ENCODE results near the gene OR2K2.
"Not testable (repeated sequence)": the region's sequence is repeated elsewhere in the genome, so short reads cannot be mapped to it uniquely, and the experiment has no call there.

Gene OR2K2

DNA sequence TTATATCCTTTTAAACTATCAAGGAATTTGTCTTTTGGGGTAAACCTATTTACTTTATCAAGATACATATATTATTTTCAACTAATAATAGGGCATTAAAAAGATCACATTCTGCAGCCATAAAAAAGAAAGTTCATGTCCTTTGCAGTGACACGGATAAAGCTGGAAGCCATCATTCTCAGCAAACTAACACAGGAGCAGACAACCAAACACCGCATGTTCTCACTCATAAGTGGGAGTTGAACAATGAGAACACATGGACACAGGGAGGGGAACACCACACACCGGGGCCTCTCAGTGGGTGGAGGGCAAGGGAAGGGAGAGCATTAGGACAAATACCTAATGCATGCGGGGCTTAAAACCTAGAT is 30.4 kb downstream of the OR2K2 start:
- not testable (repeated sequence) for H3K4me3 ChIP-seq (ENCODE audit: low read depth, low read length); DNase-seq (ENCODE audit: low read depth)

DNA sequence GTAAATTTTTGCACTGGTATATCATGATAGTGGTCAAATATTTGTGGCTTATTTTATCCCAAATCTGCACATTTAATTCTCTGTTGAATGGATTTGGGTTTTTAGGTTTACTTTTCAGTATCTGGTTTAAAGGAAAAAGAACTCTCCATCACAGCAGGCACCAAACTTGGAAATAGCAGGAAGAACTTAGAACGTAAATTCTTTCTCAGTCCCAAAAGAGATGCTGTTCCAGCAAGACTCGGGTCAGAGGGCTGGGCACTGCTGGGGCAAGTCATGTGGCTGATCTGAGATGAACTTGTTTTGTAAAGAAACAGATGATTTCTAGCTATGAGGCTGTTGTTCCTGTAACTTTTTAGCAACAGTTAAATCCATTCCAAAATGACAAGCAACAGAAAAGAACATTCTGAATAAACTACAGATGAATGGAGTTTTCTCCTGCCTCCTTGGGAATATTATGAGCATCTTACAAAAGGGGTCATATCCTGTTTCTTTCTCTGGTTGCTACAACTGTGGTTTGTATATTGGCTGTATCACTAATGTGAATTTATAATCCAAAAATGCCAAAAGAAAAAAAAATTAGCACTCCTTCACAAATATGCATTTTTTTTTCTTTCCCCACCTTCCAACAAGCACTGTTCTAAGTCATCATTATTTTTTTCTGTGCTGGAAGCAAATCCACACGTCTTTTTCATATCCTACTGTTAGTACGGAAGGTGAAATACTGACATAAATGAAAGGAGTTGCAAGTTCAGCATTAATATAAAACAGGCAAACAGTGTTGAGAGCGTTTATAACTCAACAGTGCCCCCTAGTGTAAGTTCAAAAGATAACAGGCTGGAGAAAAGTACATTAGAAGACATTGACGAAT is 31.1 kb downstream of the OR2K2 start:
- no peak overlapping the region for H3K4me3 ChIP-seq (ENCODE audit: low read depth, low read length)
- peak; percentile 36 for DNase-seq (ENCODE audit: low read depth)

DNA sequence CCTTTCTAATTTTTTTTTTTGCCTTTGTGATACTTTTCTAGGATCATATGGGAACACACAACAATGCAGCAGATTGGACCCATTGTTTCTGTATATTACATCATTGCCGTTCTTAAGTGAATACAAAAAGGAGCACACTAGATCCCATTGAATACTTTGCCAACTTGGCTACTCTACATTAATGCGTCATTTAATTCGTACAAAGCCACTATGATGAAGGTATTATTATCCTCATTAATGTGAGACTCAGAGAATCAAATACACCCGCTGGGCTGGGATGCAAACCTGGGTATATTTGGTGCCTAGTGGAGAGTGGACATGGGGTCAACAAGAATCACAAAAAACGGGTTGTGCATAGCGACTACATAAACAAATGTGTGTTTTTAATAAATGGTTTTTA is 31.9 kb downstream of the OR2K2 start:
- no peak overlapping the region for H3K4me3 ChIP-seq (ENCODE audit: low read depth, low read length)
- no peak for DNase-seq (ENCODE audit: low read depth)

DNA sequence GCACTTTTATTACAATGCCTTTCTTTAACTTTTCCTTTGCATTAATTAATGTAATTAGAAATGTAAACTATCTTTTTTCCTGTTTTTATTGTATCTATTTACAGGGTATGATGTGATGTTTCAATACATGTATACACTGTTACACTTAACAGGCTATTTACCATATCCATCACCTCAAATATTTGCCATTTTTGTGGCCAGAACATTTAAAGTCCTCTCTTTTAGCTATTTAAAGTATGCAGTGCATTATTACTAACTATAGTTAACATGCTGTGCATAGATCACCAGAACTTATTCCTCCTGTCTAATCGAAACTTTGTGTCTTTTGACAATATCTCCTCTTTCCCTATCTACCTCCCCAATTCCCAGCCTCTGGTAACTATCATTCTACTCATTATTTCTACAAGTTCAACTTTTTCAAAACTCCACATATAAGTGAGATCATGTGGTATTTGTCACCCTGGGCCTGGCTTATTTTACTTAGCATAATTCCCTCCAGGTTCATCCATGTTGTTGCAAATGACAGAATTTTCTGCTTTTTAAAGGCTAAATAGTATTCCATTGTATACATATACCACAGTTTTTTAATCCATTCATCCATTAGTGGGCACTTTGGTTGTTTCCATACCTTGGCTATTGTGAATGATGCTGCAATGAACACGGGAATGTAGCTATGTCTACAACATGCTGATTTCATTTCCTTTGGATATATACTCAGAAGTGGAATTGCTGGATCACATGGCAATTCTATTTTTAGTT is 32.8 kb downstream of the OR2K2 start:
- DNase-seq (ENCODE audit: low read depth): no peak
- no peak overlapping the region for H3K4me3 ChIP-seq (ENCODE audit: low read depth, low read length)

DNA sequence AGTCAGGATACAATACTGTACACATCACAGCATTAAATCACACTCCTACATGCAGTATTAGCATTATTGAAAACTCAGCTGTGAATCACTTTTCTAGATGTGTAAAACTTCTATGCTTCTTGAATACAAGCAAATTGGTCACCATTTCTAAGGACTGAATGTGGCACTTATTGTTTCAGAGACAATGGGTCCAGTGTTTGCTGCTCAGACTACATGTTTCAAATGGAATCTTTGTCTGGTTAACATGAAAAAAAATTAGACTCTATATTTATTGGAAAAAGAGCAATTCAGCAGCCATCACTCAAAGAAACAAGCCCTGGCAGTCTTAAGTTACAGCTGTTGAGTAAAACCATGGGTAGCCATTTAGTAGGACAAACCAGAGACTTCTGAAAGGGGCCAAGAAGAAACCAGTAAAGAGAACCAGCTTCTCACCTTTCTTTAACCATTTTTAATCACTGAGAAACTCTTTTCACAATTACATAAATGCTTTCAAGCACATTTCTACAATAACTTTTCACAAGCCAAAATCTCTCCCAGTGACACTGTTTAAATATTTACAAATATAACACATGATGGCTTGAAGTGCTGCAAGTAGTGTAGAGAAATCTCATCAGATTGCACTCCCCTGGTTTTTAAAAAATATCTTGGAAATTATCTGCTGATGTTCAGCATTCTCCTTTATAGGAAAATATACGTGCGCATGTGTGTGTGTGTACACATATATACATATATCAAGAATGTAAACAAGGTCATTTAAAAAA is 35.2 kb downstream of the OR2K2 start:
- no peak overlapping the region for H3K4me3 ChIP-seq (ENCODE audit: low read depth, low read length)
- DNase-seq (ENCODE audit: low read depth): no peak

DNA sequence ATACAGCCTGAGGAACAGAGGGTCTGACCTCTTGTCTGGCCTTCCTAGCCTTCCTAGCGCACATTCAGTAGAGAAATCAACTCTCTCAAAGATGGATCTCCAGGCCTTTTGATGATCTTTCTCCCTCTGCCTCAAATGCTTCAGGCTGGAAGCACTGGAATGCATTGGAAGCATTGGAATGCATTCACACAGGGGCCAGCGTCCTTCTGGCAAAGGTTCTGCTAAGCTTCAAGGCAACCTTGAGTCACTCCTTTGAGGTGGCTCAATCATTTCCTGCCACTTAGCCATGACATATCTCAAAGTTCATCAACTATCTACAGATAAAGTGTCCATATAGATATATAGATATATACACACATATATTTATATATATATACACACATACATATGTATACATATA is 42.9 kb downstream of the OR2K2 start:
- DNase-seq (ENCODE audit: low read depth): peak; percentile 51
- H3K4me3 ChIP-seq (ENCODE audit: low read depth, low read length): no peak overlapping the region

DNA sequence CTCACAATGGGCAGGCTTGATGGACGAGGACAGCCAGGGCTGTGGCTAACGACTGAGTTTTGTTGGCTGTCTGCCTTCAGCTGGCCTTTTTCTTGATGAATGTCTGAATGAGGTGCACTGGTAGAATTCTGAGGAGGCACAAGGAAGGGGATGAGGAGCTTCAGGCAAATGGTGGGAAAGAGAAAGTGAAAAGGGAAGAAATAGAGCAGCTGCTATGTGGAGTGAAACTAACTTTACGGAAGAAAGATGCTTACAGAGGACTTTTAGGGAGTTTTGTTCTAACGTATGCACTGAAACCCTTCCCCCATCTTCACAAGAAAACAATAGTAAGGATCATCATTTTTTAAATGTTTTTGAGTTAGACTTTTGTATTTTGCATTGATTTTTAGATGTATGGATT is 45.3 kb downstream of the OR2K2 start:
- DNase-seq (ENCODE audit: low read depth): no peak
- no peak overlapping the region for H3K4me3 ChIP-seq (ENCODE audit: low read depth, low read length)

DNA sequence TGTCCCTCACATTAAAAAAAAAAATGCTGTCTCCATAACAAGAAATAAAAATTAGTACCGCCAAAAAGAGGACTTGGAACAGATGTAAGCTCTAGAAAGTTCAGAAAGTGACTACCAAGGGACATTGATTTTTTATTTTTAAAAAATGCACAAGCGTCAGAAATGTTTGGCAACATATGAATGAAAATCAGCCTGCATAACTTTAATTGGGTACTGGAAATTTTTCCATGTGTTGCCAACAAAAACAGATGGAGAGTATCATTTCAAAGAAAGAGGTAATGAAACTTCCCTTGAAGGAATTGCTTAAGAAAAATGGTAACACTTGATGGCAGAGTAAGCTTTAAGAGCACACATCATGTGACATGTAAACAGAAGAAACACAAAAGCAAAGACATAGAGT is 47.2 kb downstream of the OR2K2 start:
- H3K4me3 ChIP-seq (ENCODE audit: low read depth, low read length): no peak overlapping the region
- no peak for DNase-seq (ENCODE audit: low read depth)

DNA sequence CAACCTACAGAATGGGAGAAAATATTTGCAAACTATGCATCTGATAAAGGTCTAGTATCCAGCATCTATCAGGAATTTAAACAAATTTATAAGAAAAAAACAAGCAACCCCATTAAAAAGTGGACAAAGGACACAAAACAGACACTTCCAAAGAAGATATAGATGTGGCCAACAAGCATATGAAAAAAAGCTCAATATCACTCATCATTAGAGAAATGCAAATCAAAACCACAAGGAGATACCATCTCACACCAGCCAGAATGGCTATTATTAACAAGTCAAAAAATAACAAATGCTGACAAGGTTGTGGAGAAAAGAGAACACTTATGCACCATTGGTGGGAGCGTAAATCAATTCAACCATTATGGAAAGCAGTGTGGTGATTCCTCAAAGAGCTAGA is 49.2 kb downstream of the OR2K2 start:
- DNase-seq (ENCODE audit: low read depth); H3K4me3 ChIP-seq (ENCODE audit: low read depth, low read length): not testable (repeated sequence)
